ENCODE results near the gene SERINC2. TPM values are rescaled to one million over a fixed set of nuclear protein-coding genes. Genes with fewer than 3 reads are reported as not detected.

SERINC2 gene
- total RNA-seq, 3 donors from 2014 or later (not counting 1 experiment from before 2014, with no cell fraction given) = 0.25 to 1.1 (median 0.40) TPM

GRCh38 chr1:31380181-31380580 is 32.8 kb upstream of the SERINC2 start:
- WGBS (ENCODE audit: insufficient coverage) = 87% methylated on average over 3 of the region's 3 CpGs
- H3K4me1 Mint-ChIP-seq = peaks cover 6 to 7% of the 10 kb centered on the region in 2 donors
- H3K4me3 ChIP-seq (ENCODE audit: low read length) = no peak overlapping the region
- H3K36me3 ChIP-seq (ENCODE audit: control insufficient read depth, insufficient read depth, low read length) = no peaks in the 10 kb centered on the region
- H3K9me3 ChIP-seq (ENCODE audit: control insufficient read depth, insufficient read depth, low read length) = no peaks in the 10 kb centered on the region
- no peak overlapping the region for H3K27ac Mint-ChIP-seq
- H3K36me3 Mint-ChIP-seq = no peaks in the 10 kb centered on the region
- DNase-seq = no peak
- no peak overlapping the region for H3K4me3 Mint-ChIP-seq
- no peak for ATAC-seq
- intact Hi-C loops (cut with micrococcal nuclease) = no loop called here
- H3K4me1 ChIP-seq (ENCODE audit: control insufficient read depth, insufficient read depth, low read length) = no peaks in the 10 kb centered on the region
- no peak for TF ChIP-seq CTCF (IDR thresholded peaks at IDR 0.05)
- H3K27ac ChIP-seq (ENCODE audit: low read length) = no peak overlapping the region
- no peaks in the 10 kb centered on the region for H3K27me3 ChIP-seq (ENCODE audit: control insufficient read depth, insufficient read depth, low read length)
- H3K27me3 Mint-ChIP-seq (ENCODE audit: low read depth in 2 of 2) = peaks cover 0 to 19% of the 10 kb centered on the region in 2 donors
- no peaks in the 10 kb centered on the region for H3K9me3 Mint-ChIP-seq

- Histone ChIP-seq H3K27me3 (ENCODE audit: control insufficient read depth, insufficient read depth, low read length) (no peaks in the 10 kb centered on the region), H3K36me3 (ENCODE audit: control insufficient read depth, insufficient read depth, low read length) (no peaks in the 10 kb centered on the region), H3K4me1 (ENCODE audit: control insufficient read depth, insufficient read depth, low read length) (no peaks in the 10 kb centered on the region), H3K27ac (ENCODE audit: low read length) (no peak overlapping the region), H3K4me3 (ENCODE audit: low read length) (no peak overlapping the region), H3K9me3 (ENCODE audit: control insufficient read depth, insufficient read depth, low read length) (no peaks in the 10 kb centered on the region)
- ATAC-seq = no peak
- peaks cover 2 to 6% of the 10 kb centered on the region in 2 donors for H3K4me1 Mint-ChIP-seq
- no peaks in the 10 kb centered on the region for H3K36me3 Mint-ChIP-seq
- intact Hi-C loops (cut with micrococcal nuclease) = no loop called here
- TF ChIP-seq CTCF (IDR thresholded peaks at IDR 0.05) = no peak
- no peak overlapping the region for H3K27ac Mint-ChIP-seq
- no peak for DNase-seq
- no peak overlapping the region for H3K4me3 Mint-ChIP-seq
- peaks cover 0 to 23% of the 10 kb centered on the region in 2 donors for H3K27me3 Mint-ChIP-seq (ENCODE audit: low read depth in 2 of 2)
- no peaks in the 10 kb centered on the region for H3K9me3 Mint-ChIP-seq
- whole genome bisulfite sequencing (ENCODE audit: insufficient coverage) = 88% methylated on average over 6 of the region's 6 CpGs
Measured at GRCh38 chr1:31381394-31382294, 31.4 kb upstream of the SERINC2 start.

GRCh38 chr1:31382379-31382989 is 30.5 kb upstream of the SERINC2 start:
- Mint-ChIP-seq H3K9me3 (no peaks in the 10 kb centered on the region), H3K4me3 (no peak overlapping the region), H3K27ac (no peak overlapping the region), H3K4me1 (peaks cover 0 to 12% of the 10 kb centered on the region in 2 donors), H3K27me3 (ENCODE audit: low read depth in 2 of 2) (peaks cover 0 to 31% of the 10 kb centered on the region in 2 donors), H3K36me3 (no peaks in the 10 kb centered on the region)
- no peak overlapping the region for H3K4me3 ChIP-seq (ENCODE audit: low read length)
- DNase-seq (no peak), ATAC-seq (no peak)
- H3K9me3 ChIP-seq (ENCODE audit: control insufficient read depth, insufficient read depth, low read length) = no peaks in the 10 kb centered on the region
- H3K27ac ChIP-seq (ENCODE audit: low read length) = no peak overlapping the region
- no peaks in the 10 kb centered on the region for H3K36me3 ChIP-seq (ENCODE audit: control insufficient read depth, insufficient read depth, low read length)
- no peak for TF ChIP-seq CTCF (IDR thresholded peaks at IDR 0.05)
- H3K27me3 ChIP-seq (ENCODE audit: control insufficient read depth, insufficient read depth, low read length) = no peaks in the 10 kb centered on the region
- intact Hi-C loops (cut with micrococcal nuclease) = no loop called here
- WGBS (ENCODE audit: insufficient coverage) = 82% methylated on average over 3 of the region's 3 CpGs
- no peaks in the 10 kb centered on the region for H3K4me1 ChIP-seq (ENCODE audit: control insufficient read depth, insufficient read depth, low read length)

Measured in natural killer cell (primary cell).